WTC11 (cell line): ENCODE measurements around the gene OAT. TPM values are rescaled to one million over a fixed set of nuclear protein-coding genes. Genes with fewer than 3 reads are reported as not detected.

Source experiments
- ATAC-seq: fragments of 200-7000 bp; cut with Tn5 transposase; 2 replicates; pipeline ENCODE4 v1.10.0; 2021; ENCODE audit warnings: mild to moderate bottlenecking, moderate library complexity
- CTCF ChIA-PET: fragments of 300-600 bp; sonication (Branson Sonifier 250); formaldehyde crosslinking; loops from one replicate; lab custom pipeline; 2021; ENCODE audit warnings: antibody characterized with exemption; lab: Charles Lee
- POLR2A ChIA-PET: fragments of 350-600 bp; sonication (Branson Sonifier 250); formaldehyde crosslinking; loops from one replicate; lab custom pipeline; 2021; ENCODE audit warnings: antibody characterized with exemption; lab: Charles Lee
- DNase-seq: peaks from one replicate; pipeline ENCODE4 v3.0.0; 2021; ENCODE audit warnings: low spot score
- H3K27ac Mint-ChIP-seq: 2 replicates; pipeline ENCODE4 v1.8.0; 2021; ENCODE audit warnings: mixed read lengths
- H3K27me3 Mint-ChIP-seq: 2 replicates; pipeline ENCODE4 v1.8.0; 2021; ENCODE audit warnings: low read depth, mild to moderate bottlenecking, moderate library complexity, mixed read lengths
- H3K36me3 Mint-ChIP-seq: 2 replicates; pipeline ENCODE4 v1.8.0; 2021; ENCODE audit warnings: mixed read lengths
- H3K4me1 Mint-ChIP-seq: 2 replicates; pipeline ENCODE4 v1.8.0; 2022; ENCODE audit warnings: mixed read lengths
- H3K4me3 Mint-ChIP-seq: 2 replicates; pipeline ENCODE4 v1.8.0; 2021; ENCODE audit warnings: mild to moderate bottlenecking, moderate library complexity, mixed read lengths
- H3K9me3 Mint-ChIP-seq: 2 replicates; pipeline ENCODE4 v1.8.0; 2021; ENCODE audit warnings: mixed read lengths
- AR ChIP-seq: fragments of 250-450 bp; sonication (Bioruptor Pico); IDR thresholded peaks from 2 replicates; pipeline ENCODE4 v1.9.0; 2021; ENCODE audit warnings: mild to moderate bottlenecking
- ARID4B ChIP-seq: sonication (generic); formaldehyde crosslinking; IDR thresholded peaks from 2 replicates; pipeline ENCODE4 v1.8.0; 2023; ENCODE audit warnings: missing genetic modification reagents, mild to moderate bottlenecking, borderline replicate concordance
- ATF2 ChIP-seq: sonication (generic); formaldehyde crosslinking; IDR thresholded peaks from 2 replicates; pipeline ENCODE4 v1.8.1; 2022; ENCODE audit warnings: low read depth, missing genetic modification reagents, borderline replicate concordance
- ATF3 ChIP-seq: sonication (generic); formaldehyde crosslinking; conservative IDR thresholded peaks from 2 replicates; pipeline ENCODE4 v1.8.1; 2022; ENCODE audit warnings: mild to moderate bottlenecking, missing genetic modification reagents
- CBFB ChIP-seq: sonication (generic); formaldehyde crosslinking; IDR thresholded peaks from 2 replicates; pipeline ENCODE4 v1.8.1; 2022; ENCODE audit warnings: mild to moderate bottlenecking, low read depth, missing genetic modification reagents
- CREB1 ChIP-seq: sonication (generic); formaldehyde crosslinking; IDR thresholded peaks from 2 replicates; pipeline ENCODE4 v1.8.0; 2023; ENCODE audit warnings: mild to moderate bottlenecking, missing genetic modification reagents
- CTCF ChIP-seq: fragments of 200-600 bp; IDR thresholded peaks from 2 replicates; pipeline ENCODE4 v1.8.0; 2022; ENCODE audit warnings: antibody characterized with exemption
- EMX1 ChIP-seq: fragments of 250-450 bp; sonication (Bioruptor Pico); IDR thresholded peaks from 2 replicates; pipeline ENCODE4 v1.8.0; 2021; ENCODE audit warnings: mild to moderate bottlenecking
- ETV6 ChIP-seq: sonication (generic); formaldehyde crosslinking; IDR thresholded peaks from 2 replicates; pipeline ENCODE4 v1.8.1; 2022; ENCODE audit warnings: mild to moderate bottlenecking, missing genetic modification reagents
- FOXJ3 ChIP-seq: sonication (generic); formaldehyde crosslinking; IDR thresholded peaks from 2 replicates; pipeline ENCODE4 v1.9.0; 2021; ENCODE audit warnings: missing genetic modification reagents, mild to moderate bottlenecking, borderline replicate concordance
- FOXK1 ChIP-seq: sonication (generic); formaldehyde crosslinking; IDR thresholded peaks from 2 replicates; pipeline ENCODE4 v1.8.0; 2022; ENCODE audit warnings: mild to moderate bottlenecking, moderate library complexity, missing genetic modification reagents
- FOXP4 ChIP-seq: sonication (generic); formaldehyde crosslinking; IDR thresholded peaks from 2 replicates; pipeline ENCODE4 v1.8.0; 2022; ENCODE audit warnings: mild to moderate bottlenecking, missing genetic modification reagents
- HMGA2 ChIP-seq: fragments of 250-450 bp; sonication (Bioruptor Pico); IDR thresholded peaks from 2 replicates; pipeline ENCODE4 v1.4.0; 2021; ENCODE audit warnings: mild to moderate bottlenecking, moderate library complexity
- RORB ChIP-seq: fragments of 250-450 bp; sonication (Bioruptor Pico); IDR thresholded peaks from 2 replicates; pipeline ENCODE4 v1.9.0; 2021; ENCODE audit warnings: mild to moderate bottlenecking
- SMAD3 ChIP-seq: sonication (generic); formaldehyde crosslinking; IDR thresholded peaks from 2 replicates; pipeline ENCODE4 v1.8.0; 2022; ENCODE audit warnings: missing genetic modification reagents, mild to moderate bottlenecking, borderline replicate concordance
- USF2 ChIP-seq: sonication (generic); formaldehyde crosslinking; IDR thresholded peaks from 2 replicates; pipeline ENCODE4 v1.8.1; 2023; ENCODE audit warnings: mild to moderate bottlenecking, missing genetic modification reagents, moderate library complexity
- ZBTB21 ChIP-seq: sonication (generic); formaldehyde crosslinking; IDR thresholded peaks from 2 replicates; pipeline ENCODE4 v1.8.1; 2023; ENCODE audit warnings: mild to moderate bottlenecking, missing genetic modification reagents, borderline replicate concordance
- ZNF232 ChIP-seq: sonication (generic); formaldehyde crosslinking; IDR thresholded peaks from 2 replicates; pipeline ENCODE4 v1.8.0; 2022; ENCODE audit warnings: mild to moderate bottlenecking, missing genetic modification reagents
- total RNA-seq: library from RNA; stranded (reverse); gene quantifications from 3 replicates; pipeline ENCODE4 v1.2.3, GENCODE V29; 2021

Gene OAT
- total RNA-seq, 1 experiment from 2014 or later = 117 TPM

GRCh38 chr10:124425227-124425962 lies 6.7 kb upstream of the OAT start:
- ChIA-PET POLR2A (no interaction called here), CTCF (interaction anchor here (1.0 kb wide), 1 partner anchor 22 kb away, joined by 3 read pairs; no protein-coding TSS in a partner anchor)
- TF ChIP-seq ETV6 (CRISPR knock-in tag) (no peak), ARID4B (no peak), CREB1 (no peak), FOXJ3 (CRISPR knock-in tag) (no peak), ZNF232 (CRISPR knock-in tag) (no peak), FOXP4 (no peak), RORB (no peak), ATF3 (CRISPR knock-in tag) (no peak), EMX1 (CRISPR knock-in tag) (no peak), USF2 (CRISPR knock-in tag) (no peak), FOXK1 (CRISPR knock-in tag) (no peak), AR (no peak), HMGA2 (CRISPR knock-in tag) (no peak)
- DNase-seq = no peak
- Mint-ChIP-seq H3K36me3 (no peaks in the 10 kb centered on the region), H3K4me3 (no peak overlapping the region), H3K27me3 (peaks cover 7% of the 10 kb centered on the region), H3K9me3 (no peaks in the 10 kb centered on the region), H3K4me1 (peaks cover 42% of the 10 kb centered on the region), H3K27ac (no peak overlapping the region)
- no peak for ATAC-seq

- H3K4me1 Mint-ChIP-seq = peaks cover 36% of the 10 kb centered on the region
- no peak overlapping the region for H3K27ac Mint-ChIP-seq
- H3K27me3 Mint-ChIP-seq = peaks cover 18% of the 10 kb centered on the region
- ChIA-PET CTCF (interaction anchor here (0.6 to 0.8 kb wide), 3 partner anchors 35 to 112 kb away, joined by 3 to 4 read pairs (median 4); no protein-coding TSS in a partner anchor), POLR2A (no interaction called here)
- no peak for ATAC-seq
- H3K36me3 Mint-ChIP-seq = no peaks in the 10 kb centered on the region
- DNase-seq = no peak
- H3K9me3 Mint-ChIP-seq = no peaks in the 10 kb centered on the region
- no peak overlapping the region for H3K4me3 Mint-ChIP-seq
- TF ChIP-seq CBFB (CRISPR knock-in tag) (no peak), FOXP4 (no peak), SMAD3 (CRISPR knock-in tag) (no peak), ZBTB21 (CRISPR knock-in tag) (no peak), CREB1 (no peak), ATF2 (no peak), CTCF (no peak)
Observed at GRCh38 chr10:124423813-124424212, 5.1 kb upstream of the OAT start.
